Ascending aorta (tissue), 2 donors: Measurements from ENCODE around the gene CNOT6. TPM values are rescaled to one million over a fixed set of nuclear protein-coding genes. Genes with fewer than 3 reads are reported as not detected.

Experiments
- DNase-seq, 2 donors: peaks; one replicate each; pipeline ENCODE4 v3.0.0-alpha.2; 2019; ENCODE audit warnings: low spot score in 2 of 2
- H3K27ac ChIP-seq, 2 donors: fragments of 200-600 bp; sonication (generic); one replicate each; pipeline ENCODE4 v1.5.1; 2016 to 2017; ENCODE audit warnings: mild to moderate bottlenecking in 1 of 2
- H3K27me3 ChIP-seq: fragments of 200-600 bp; sonication (generic); one replicate; pipeline ENCODE4 v1.5.1; 2017
- H3K36me3 ChIP-seq, 2 donors: fragments of 200-600 bp; sonication (generic); one replicate each; pipeline ENCODE4 v1.5.1; 2016
- H3K4me1 ChIP-seq, 2 donors: fragments of 200-600 bp; sonication (generic); one replicate each; pipeline ENCODE4 v1.5.1; 2016 to 2017; ENCODE audit warnings: mild to moderate bottlenecking in 1 of 2
- H3K4me3 ChIP-seq, 2 donors: fragments of 200-600 bp; sonication (generic); one replicate each; pipeline ENCODE4 v1.5.1; 2016 to 2017; ENCODE audit warnings: mild to moderate bottlenecking in 1 of 2
- H3K9me3 ChIP-seq, 2 donors: fragments of 200-600 bp; sonication (generic); one replicate each; pipeline ENCODE4 v1.5.1; 2016
- CTCF ChIP-seq, 3 experiments: fragments of 200-600 bp in 2 of 3; fragments of 450-650 bp in 1 of 3; sonication (generic) in 2 of 3; IDR thresholded peaks; one replicate each; pipeline ENCODE4 v1.5.1; 2016 to 2019; ENCODE audit warnings: antibody characterized with exemption in 3 of 3, mild to moderate bottlenecking in 1 of 3, moderate library complexity in 1 of 3
- intact Hi-C: fragments of 100-400 bp; cut with DNase I; formaldehyde crosslinking; loops from one replicate; pipeline ENCODE4 v1.15.1; 2023
- total RNA-seq: library from RNA; depleted of rRNA; stranded (reverse); fragments of >200 nt; gene quantifications from one replicate; pipeline ENCODE4 v1.1.0, GENCODE V29; 2016

The CNOT6 gene
- total RNA-seq, 1 donor from 2014 or later: 12.0 TPM

GRCh38 chr5:180589771-180590542, 95.8 kb downstream of the CNOT6 start:
- Histone ChIP-seq H3K4me1 (no peaks in the 10 kb centered on the region), H3K4me3 (no peak overlapping the region), H3K27ac (no peak overlapping the region), H3K36me3 (no peaks in the 10 kb centered on the region), H3K9me3 (no peaks in the 10 kb centered on the region), H3K27me3 (no peaks in the 10 kb centered on the region)
- TF ChIP-seq CTCF (IDR thresholded peaks at IDR 0.05): no peak
- intact Hi-C loops: no loop called here
- DNase-seq: no peak

GRCh38 chr5:180590543-180591310, 96.5 kb downstream of the CNOT6 start:
- intact Hi-C loops: no loop called here
- no peaks in the 10 kb centered on the region for H3K36me3 ChIP-seq
- no peak overlapping the region for H3K27ac ChIP-seq
- no peaks in the 10 kb centered on the region for H3K9me3 ChIP-seq
- no peaks in the 10 kb centered on the region for H3K4me1 ChIP-seq
- H3K27me3 ChIP-seq: no peaks in the 10 kb centered on the region
- peak overlapping the region in 1 of 2 donors; percentile 3 for H3K4me3 ChIP-seq
- DNase-seq: no peak
- TF ChIP-seq CTCF (IDR thresholded peaks at IDR 0.05): no peak

- H3K4me1 ChIP-seq: no peaks in the 10 kb centered on the region
- DNase-seq: no peak
- H3K36me3 ChIP-seq: no peaks in the 10 kb centered on the region
- intact Hi-C loops: no loop called here
- no peaks in the 10 kb centered on the region for H3K9me3 ChIP-seq
- H3K4me3 ChIP-seq: peak within 1 kb of the TSS in 1 of 2 donors; percentile 3
- no peak within 1 kb of the TSS for H3K27ac ChIP-seq
- no peaks in the 10 kb centered on the region for H3K27me3 ChIP-seq
- TF ChIP-seq CTCF (IDR thresholded peaks at IDR 0.05): no peak
Observed at GRCh38 chr5:180591311-180591887, 97.2 kb downstream of the CNOT6 start, which contains the start of gene SCGB3A1. Gene SCGB3A1 (minus strand): TSS chr5:180591499. CDS start chr5:180591462, 37 bp downstream.

- no peak for DNase-seq
- intact Hi-C loops: no loop called here
- Histone ChIP-seq H3K4me3 (no peak overlapping the region), H3K36me3 (no peaks in the 10 kb centered on the region), H3K27ac (no peak overlapping the region), H3K27me3 (no peaks in the 10 kb centered on the region), H3K9me3 (no peaks in the 10 kb centered on the region), H3K4me1 (no peaks in the 10 kb centered on the region)
- TF ChIP-seq CTCF (IDR thresholded peaks at IDR 0.05): no peak
Observed at GRCh38 chr5:180592176-180592575, 98.0 kb downstream of the CNOT6 start.

GRCh38 chr5:180593446-180594206, 99.4 kb downstream of the CNOT6 start:
- TF ChIP-seq CTCF (IDR thresholded peaks at IDR 0.05): no peak
- intact Hi-C loops: no loop called here
- Histone ChIP-seq H3K27me3 (no peaks in the 10 kb centered on the region), H3K27ac (no peak overlapping the region), H3K36me3 (no peaks in the 10 kb centered on the region), H3K4me3 (no peak overlapping the region), H3K4me1 (no peaks in the 10 kb centered on the region), H3K9me3 (no peaks in the 10 kb centered on the region)
- no peak for DNase-seq
